ENCODE results near the gene HIGD1B.

HIGD1B gene

GRCh38 chr17:44840274-44840673 lies 7.4 kb upstream of the HIGD1B start:
- Histone ChIP-seq H3K79me2 (ENCODE audit: low read length) (no peaks in the 10 kb centered on the region), H4K20me1 (ENCODE audit: insufficient read depth, low read length) (no peaks in the 10 kb centered on the region), H3K27ac (ENCODE audit: low read length) (no peak overlapping the region), H3K27me3 (ENCODE audit: low read depth, low read length) (no peaks in the 10 kb centered on the region), H3K4me1 (ENCODE audit: low read length) (no peaks in the 10 kb centered on the region), H3K4me3 (ENCODE audit: low read length) (no peak overlapping the region), H3K36me3 (replicated peaks; ENCODE audit: low read depth, low read length) (no peaks in the 10 kb centered on the region), H3K4me2 (ENCODE audit: low read length) (no peak overlapping the region), H2AFZ (ENCODE audit: low read depth, low read length) (no peak overlapping the region), H3K9me3 (ENCODE audit: insufficient read depth, low read length) (no peaks in the 10 kb centered on the region), H3K9ac (ENCODE audit: low read length) (no peak overlapping the region)
- TF ChIP-seq CTCF (IDR thresholded peaks at IDR 0.05; ENCODE audit: low read depth, low read length) (no peak), EZH2phosphoT487 (IDR thresholded peaks at IDR 0.05; ENCODE audit: low read depth) (no peak)

- Histone ChIP-seq H3K9ac (ENCODE audit: low read length) (no peak overlapping the region), H3K27ac (ENCODE audit: low read length) (no peak overlapping the region)
Measured at GRCh38 chr17:44840936-44841335, 6.7 kb upstream of the HIGD1B start.

GRCh38 chr17:44842748-44843147 lies 4.9 kb upstream of the HIGD1B start:
- Histone ChIP-seq H3K9ac (ENCODE audit: low read length) (no peak overlapping the region), H4K20me1 (ENCODE audit: insufficient read depth, low read length) (no peaks in the 10 kb centered on the region), H3K79me2 (ENCODE audit: low read length) (no peaks in the 10 kb centered on the region), H3K4me3 (ENCODE audit: low read length) (no peak overlapping the region), H3K4me1 (ENCODE audit: low read length) (no peaks in the 10 kb centered on the region), H3K4me2 (ENCODE audit: low read length) (no peak overlapping the region), H2AFZ (ENCODE audit: low read depth, low read length) (no peak overlapping the region), H3K27me3 (ENCODE audit: low read depth, low read length) (no peaks in the 10 kb centered on the region), H3K9me3 (ENCODE audit: insufficient read depth, low read length) (no peaks in the 10 kb centered on the region), H3K36me3 (replicated peaks; ENCODE audit: low read depth, low read length) (peaks cover 3% of the 10 kb centered on the region), H3K27ac (ENCODE audit: low read length) (no peak overlapping the region)
- TF ChIP-seq CTCF (IDR thresholded peaks at IDR 0.05; ENCODE audit: low read depth, low read length) = no peak

More at GRCh38 chr17:44840936-44841335, 6.7 kb upstream of the HIGD1B start:
- Histone ChIP-seq H3K4me2 (ENCODE audit: low read length) (no peak overlapping the region), H3K36me3 (replicated peaks; ENCODE audit: low read depth, low read length) (no peaks in the 10 kb centered on the region), H3K79me2 (ENCODE audit: low read length) (no peaks in the 10 kb centered on the region), H2AFZ (ENCODE audit: low read depth, low read length) (no peak overlapping the region), H3K27me3 (ENCODE audit: low read depth, low read length) (no peaks in the 10 kb centered on the region), H4K20me1 (ENCODE audit: insufficient read depth, low read length) (no peaks in the 10 kb centered on the region), H3K4me3 (ENCODE audit: low read length) (no peak overlapping the region), H3K4me1 (ENCODE audit: low read length) (no peaks in the 10 kb centered on the region), H3K9me3 (ENCODE audit: insufficient read depth, low read length) (no peaks in the 10 kb centered on the region)
- no peak for TF ChIP-seq EZH2phosphoT487 (IDR thresholded peaks at IDR 0.05; ENCODE audit: low read depth)
- no peak for TF ChIP-seq CTCF (IDR thresholded peaks at IDR 0.05; ENCODE audit: low read depth, low read length)

GRCh38 chr17:44844390-44844830 lies 3.3 kb upstream of the HIGD1B start:
- Histone ChIP-seq H2AFZ (ENCODE audit: low read depth, low read length) (no peak overlapping the region), H3K27ac (ENCODE audit: low read length) (no peak overlapping the region), H3K27me3 (ENCODE audit: low read depth, low read length) (no peaks in the 10 kb centered on the region), H3K4me3 (ENCODE audit: low read length) (no peak overlapping the region), H3K9me3 (ENCODE audit: insufficient read depth, low read length) (no peaks in the 10 kb centered on the region), H3K9ac (ENCODE audit: low read length) (no peak overlapping the region), H3K4me1 (ENCODE audit: low read length) (no peaks in the 10 kb centered on the region), H3K79me2 (ENCODE audit: low read length) (no peaks in the 10 kb centered on the region), H3K4me2 (ENCODE audit: low read length) (no peak overlapping the region), H4K20me1 (ENCODE audit: insufficient read depth, low read length) (no peaks in the 10 kb centered on the region), H3K36me3 (replicated peaks; ENCODE audit: low read depth, low read length) (peaks cover 5% of the 10 kb centered on the region)
- TF ChIP-seq CTCF (IDR thresholded peaks at IDR 0.05; ENCODE audit: low read depth, low read length) = no peak
- no peak for TF ChIP-seq EZH2phosphoT487 (IDR thresholded peaks at IDR 0.05; ENCODE audit: low read depth)
